ENCODE results near the gene LRRTM3. TPM values are rescaled to one million over a fixed set of nuclear protein-coding genes. Genes with fewer than 3 reads are reported as not detected.

LRRTM3 gene
- total RNA-seq, 2 donors from 2014 or later, result not detected

GRCh38 chr10:67005981-67006380 is 80.1 kb downstream of the LRRTM3 start:
- Mint-ChIP-seq H3K9me3 (no peaks in the 10 kb centered on the region), H3K27ac (no peak overlapping the region), H3K27me3 (ENCODE audit: insufficient read depth) (no peaks in the 10 kb centered on the region), H3K4me1 (peaks cover 5% of the 10 kb centered on the region), H3K4me3 (no peak overlapping the region), H3K36me3 (ENCODE audit: low read depth) (no peaks in the 10 kb centered on the region)
- Histone ChIP-seq H3K4me3 (ENCODE audit: low read length) (no peak overlapping the region), H3K4me1 (ENCODE audit: control insufficient read depth, insufficient read depth, low read length) (no peaks in the 10 kb centered on the region), H3K27me3 (ENCODE audit: control insufficient read depth, insufficient read depth, low read length, poor library complexity, severe bottlenecking) (no peaks in the 10 kb centered on the region), H3K9ac (ENCODE audit: extremely low read depth, low read length, poor library complexity, severe bottlenecking) (no peak overlapping the region), H3K36me3 (ENCODE audit: control insufficient read depth, insufficient read depth, low read length) (no peaks in the 10 kb centered on the region), H3K9me3 (ENCODE audit: control insufficient read depth, low read length) (no peaks in the 10 kb centered on the region), H3K27ac (ENCODE audit: low read depth, low read length) (no peak overlapping the region)
- no peak for TF ChIP-seq CTCF (conservative IDR thresholded peaks at IDR 0.05)
- no peak for DNase-seq
- WGBS, 2 experiments (ENCODE audit: insufficient coverage in 1 of 2, insufficient read length in 1 of 2), result 71% methylated on average over 1 of the region's 1 CpG; no CpG with 5 or more reads in 1 of the 2 experiments

GRCh38 chr10:67011480-67011879 is 85.6 kb downstream of the LRRTM3 start:
- Mint-ChIP-seq H3K36me3 (ENCODE audit: low read depth) (no peaks in the 10 kb centered on the region), H3K4me1 (no peaks in the 10 kb centered on the region), H3K27ac (no peak overlapping the region), H3K4me3 (no peak overlapping the region), H3K27me3 (ENCODE audit: insufficient read depth) (no peaks in the 10 kb centered on the region), H3K9me3 (no peaks in the 10 kb centered on the region)
- no peaks in the 10 kb centered on the region for H3K27me3 ChIP-seq (ENCODE audit: control insufficient read depth, insufficient read depth, low read length, poor library complexity, severe bottlenecking)
- H3K9ac ChIP-seq (ENCODE audit: extremely low read depth, low read length, poor library complexity, severe bottlenecking), result no peak overlapping the region
- DNase-seq, result no peak
- H3K4me3 ChIP-seq (ENCODE audit: low read length), result no peak overlapping the region
- H3K9me3 ChIP-seq (ENCODE audit: control insufficient read depth, low read length), result no peaks in the 10 kb centered on the region
- no peak overlapping the region for H3K27ac ChIP-seq (ENCODE audit: low read depth, low read length)
- no peaks in the 10 kb centered on the region for H3K36me3 ChIP-seq (ENCODE audit: control insufficient read depth, insufficient read depth, low read length)
- no peaks in the 10 kb centered on the region for H3K4me1 ChIP-seq (ENCODE audit: control insufficient read depth, insufficient read depth, low read length)
- TF ChIP-seq CTCF (conservative IDR thresholded peaks at IDR 0.05), result no peak
- no CpG with 5 or more reads among the region's 1 CpG for WGBS, 2 experiments (ENCODE audit: insufficient coverage in 1 of 2, insufficient read length in 1 of 2)

GRCh38 chr10:67011981-67012380 is 86.1 kb downstream of the LRRTM3 start:
- no peak overlapping the region for H3K27ac ChIP-seq (ENCODE audit: low read depth, low read length)
- H3K4me1 Mint-ChIP-seq, result no peaks in the 10 kb centered on the region
- H3K4me3 Mint-ChIP-seq, result no peak overlapping the region
- 84 to 92% methylated on average over 2 to 3 of the region's 3 CpGs for WGBS, 2 experiments (ENCODE audit: insufficient coverage in 1 of 2, insufficient read length in 1 of 2)
- no peaks in the 10 kb centered on the region for H3K9me3 Mint-ChIP-seq
- no peak for TF ChIP-seq CTCF (conservative IDR thresholded peaks at IDR 0.05)
- H3K27ac Mint-ChIP-seq, result no peak overlapping the region
- H3K36me3 Mint-ChIP-seq (ENCODE audit: low read depth), result no peaks in the 10 kb centered on the region
- H3K9me3 ChIP-seq (ENCODE audit: control insufficient read depth, low read length), result no peaks in the 10 kb centered on the region
- no peaks in the 10 kb centered on the region for H3K27me3 ChIP-seq (ENCODE audit: control insufficient read depth, insufficient read depth, low read length, poor library complexity, severe bottlenecking)
- no peaks in the 10 kb centered on the region for H3K4me1 ChIP-seq (ENCODE audit: control insufficient read depth, insufficient read depth, low read length)
- no peaks in the 10 kb centered on the region for H3K36me3 ChIP-seq (ENCODE audit: control insufficient read depth, insufficient read depth, low read length)
- H3K4me3 ChIP-seq (ENCODE audit: low read length), result no peak overlapping the region
- DNase-seq, result no peak
- no peaks in the 10 kb centered on the region for H3K27me3 Mint-ChIP-seq (ENCODE audit: insufficient read depth)
- no peak overlapping the region for H3K9ac ChIP-seq (ENCODE audit: extremely low read depth, low read length, poor library complexity, severe bottlenecking)
